K562 (cell line): ENCODE data around the gene ARL8A. TPM values are rescaled to one million over a fixed set of nuclear protein-coding genes. Genes with fewer than 3 reads are reported as not detected.

Experiments used
- COPS2 ChIP-seq: fragments of 450-650 bp; conservative IDR thresholded peaks from 2 replicates; pipeline ENCODE4 v1.6.1; 2016; ENCODE audit warnings: mild to moderate bottlenecking, moderate library complexity
- E2F3 ChIP-seq: fragments of 250-450 bp; sonication (Bioruptor Pico); IDR thresholded peaks from 2 replicates; pipeline ENCODE4 v1.4.0; 2020; ENCODE audit warnings: mild to moderate bottlenecking
- FOXA3 ChIP-seq, 2 experiments: fragments of 450-650 bp in 1 of 2; sonication (generic) in 1 of 2; formaldehyde crosslinking; IDR thresholded peaks in 1 of 2; conservative IDR thresholded peaks in 1 of 2; 2 replicates each; pipeline versions ENCODE4 v1.4.0 to v1.8.0; 2020 to 2022; ENCODE audit warnings: mild to moderate bottlenecking in 2 of 2, missing genetic modification reagents in 1 of 2
- GABPB2 ChIP-seq: fragments of 250-450 bp; sonication (Bioruptor Pico); conservative IDR thresholded peaks from 2 replicates; pipeline ENCODE4 v1.5.1; 2021; ENCODE audit warnings: mild to moderate bottlenecking
- HDGF ChIP-seq: fragments of 450-650 bp; IDR thresholded peaks from 2 replicates; pipeline ENCODE4 v1.6.1; 2016
- HLTF ChIP-seq: fragments of 450-650 bp; IDR thresholded peaks from 2 replicates; pipeline ENCODE4 v1.6.1; 2016
- MEIS2 ChIP-seq: fragments of 450-650 bp; IDR thresholded peaks from 2 replicates; pipeline ENCODE4 v1.6.1; 2014; ENCODE audit warnings: mild to moderate bottlenecking; ENCODE audit not compliant: partially characterized antibody
- MIER1 ChIP-seq: fragments of 450-650 bp; IDR thresholded peaks from 2 replicates; pipeline ENCODE4 v1.6.1; 2016; ENCODE audit warnings: antibody characterized with exemption, mild to moderate bottlenecking, low read depth
- MXI1 ChIP-seq: IDR thresholded peaks from 2 replicates; pipeline ENCODE4 v1.6.1; 2011; ENCODE audit warnings: low read depth, mild to moderate bottlenecking, improper control_type of control experiment, low read length
- NELFE ChIP-seq: IDR thresholded peaks from 2 replicates; pipeline ENCODE4 v1.6.1; 2011; ENCODE audit warnings: mild to moderate bottlenecking; ENCODE audit not compliant: insufficient read depth, insufficient read length
- SMAD3 ChIP-seq: fragments of 450-650 bp; formaldehyde crosslinking; conservative IDR thresholded peaks from 2 replicates; pipeline ENCODE4 v1.4.0; 2020; ENCODE audit warnings: mild to moderate bottlenecking
- SPI1 ChIP-seq: IDR thresholded peaks from 2 replicates; pipeline ENCODE4 v1.6.1; 2011; ENCODE audit warnings: low read depth, low read length, control low read depth, borderline replicate concordance
- TARDBP ChIP-seq: fragments of 450-650 bp; IDR thresholded peaks from 2 replicates; pipeline ENCODE4 v1.6.1; 2016
- TRIM24 ChIP-seq, 2 experiments: fragments of 450-650 bp; IDR thresholded peaks; 2 replicates each; pipeline ENCODE4 v1.6.1; 2016
- U2AF1 ChIP-seq: fragments of 200-400 bp; formaldehyde crosslinking; optimal IDR thresholded peaks from 2 replicates; pipeline ENCODE3; 2017; ENCODE audit warnings: mild to moderate bottlenecking, low read depth, low read length, moderate library complexity
- ZNF140 ChIP-seq: fragments of 250-450 bp; sonication (Bioruptor Pico); IDR thresholded peaks from 2 replicates; pipeline ENCODE4 v1.8.0; 2021; ENCODE audit warnings: moderate library complexity, mild to moderate bottlenecking, inconsistent platforms
- ZNF146 ChIP-seq: IDR thresholded peaks from one replicate; pipeline ENCODE4 v1.6.1; 2018; ENCODE audit warnings: missing compliant biosample characterization; ENCODE audit not compliant: unreplicated experiment
- ZNF212 ChIP-seq: fragments of 450-650 bp; formaldehyde crosslinking; IDR thresholded peaks from 2 replicates; pipeline ENCODE4 v1.4.0; 2020; ENCODE audit warnings: mild to moderate bottlenecking
- ZNF263 ChIP-seq: sonication (generic); formaldehyde crosslinking; IDR thresholded peaks from 2 replicates; pipeline ENCODE4 v1.8.0; 2022; ENCODE audit warnings: mild to moderate bottlenecking, missing genetic modification reagents, borderline replicate concordance
- ZNF431 ChIP-seq: sonication (generic); formaldehyde crosslinking; IDR thresholded peaks from 2 replicates; pipeline ENCODE4 v1.8.0; 2022; ENCODE audit warnings: mild to moderate bottlenecking, missing genetic modification reagents
- polyA plus RNA-seq, 8 experiments: library from polyadenylated mRNA; depleted of rRNA in 4 of 8; stranded (reverse) in 5 of 8; unstranded in 3 of 8; fragments of >200 nt; fragmentation: Nextera tagmentation in 2 of 8; fragmentation: Illumina TruSeq in 1 of 8; extraction: Ambion mirVana in 2 of 8; extraction: Trizol in 1 of 8; gene quantifications; 2 replicates each; pipeline versions ENCODE4 v1.2.1 to v1.2.3, GENCODE V29; 2011 to 2014; ENCODE audit warnings: inconsistent platforms in 1 of 8, missing spikeins in 1 of 8
- total RNA-seq, 7 experiments: library from RNA; depleted of rRNA in 6 of 7; stranded (reverse); fragments of >200 nt in 6 of 7; fragmentation: Illumina TruSeq in 2 of 7; extraction: Trizol in 2 of 7; gene quantifications; 2 replicates each; pipeline versions ENCODE4 v1.2.1 to v1.2.3, GENCODE V29; 2011 to 2021; ENCODE audit warnings: low replicate concordance in 1 of 7
- TF ChIP-seq, protein P1 (sequence below): fragments of 450-650 bp; conservative IDR thresholded peaks from 2 replicates; pipeline ENCODE4 v1.6.1; 2016; ENCODE audit warnings: missing genetic modification characterization, low read depth, mild to moderate bottlenecking, missing compliant biosample characterization, moderate library complexity
- TF ChIP-seq, protein P2 (sequence below): sonication (generic); formaldehyde crosslinking; IDR thresholded peaks from 2 replicates; pipeline ENCODE4 v1.5.0; 2020; ENCODE audit warnings: missing genetic modification reagents
- TF ChIP-seq, protein P3 (sequence below): fragments of 250-450 bp; sonication (Bioruptor Pico); IDR thresholded peaks from 2 replicates; pipeline ENCODE4 v1.5.0; 2021
- TF ChIP-seq, protein P4 (sequence below), 3 experiments: fragments of 200-800 bp in 1 of 3; fragments of 250-450 bp in 1 of 3; fragments of 450-650 bp in 1 of 3; sonication (Bioruptor Pico) in 1 of 3; sonication (Bioruptor generic) in 1 of 3; formaldehyde crosslinking in 1 of 3; IDR thresholded peaks; 2 replicates each; pipeline versions ENCODE4 v1.6.1 to v1.8.0; 2016 to 2022; ENCODE audit warnings: mild to moderate bottlenecking in 2 of 3, missing genetic modification characterization in 2 of 3, missing compliant biosample characterization in 1 of 3, moderate library complexity in 1 of 3

Gene ARL8A
- total and polyA plus RNA-seq, 9 of the 15 experiments (the other 6 are each of a cell fraction or from before 2014, with no cell fraction given), result 0.17 to 27.3 (median 15.6) TPM

DNA sequence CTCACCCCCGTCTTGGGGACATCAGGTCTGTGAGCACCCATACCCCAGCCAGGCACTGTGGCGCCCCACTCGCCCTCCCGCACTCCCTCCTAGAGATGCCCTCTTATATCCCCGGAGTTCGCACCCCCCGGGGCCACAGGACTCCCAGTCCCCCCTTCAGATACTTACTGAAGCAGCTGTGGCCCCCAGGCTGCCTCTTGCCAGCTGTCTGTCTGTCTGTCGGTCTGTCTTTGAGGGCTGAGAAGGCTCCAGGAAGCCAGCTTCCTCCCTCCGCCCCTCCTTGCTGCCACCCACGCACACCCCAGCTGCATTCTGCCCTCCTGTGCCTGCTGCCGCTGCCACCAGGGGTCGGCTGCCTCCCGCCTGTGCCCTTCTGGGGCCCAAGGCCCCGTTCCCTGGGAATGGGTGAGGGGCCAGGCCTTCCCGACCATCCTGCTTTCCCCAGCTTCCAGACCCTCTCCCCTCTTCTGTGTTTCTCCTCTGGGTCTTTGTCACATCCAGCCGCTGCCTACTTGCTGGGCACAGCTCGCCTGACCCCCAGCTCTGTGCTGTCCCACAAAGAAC is 15.9 kb upstream of the ARL8A start, which contains the start of gene PTPN7 (continued):
- TF ChIP-seq MEIS2 (no peak), E2F3 (no peak), FOXA3 (CRISPR knock-in tag; conservative IDR thresholded peaks at IDR 0.05 in 1 of 2, IDR thresholded peaks at IDR 0.05 in 1 of 2) (no peak), NELFE (no peak), TRIM24 (IDR thresholded peaks at IDR 0.05) (no peak), TARDBP (no peak), SMAD3 (CRISPR knock-in tag) (no peak), COPS2 (no peak), ZNF263 (CRISPR knock-in tag) (no peak), MIER1 (no peak), ZNF146 (no peak), ZNF212 (0 out of 2 replicates have a peak, but pooled peaks have one; percentile 12), MXI1 (no peak), HLTF (no peak), GABPB2 (no peak), ZNF140 (CRISPR knock-in tag) (no peak), U2AF1 (no peak), HDGF (no peak), ZNF431 (CRISPR knock-in tag) (no peak), SPI1 (peak; percentile 53; the same call in 1 of the 2 replicates)
- TF ChIP-seq, protein P1, sequence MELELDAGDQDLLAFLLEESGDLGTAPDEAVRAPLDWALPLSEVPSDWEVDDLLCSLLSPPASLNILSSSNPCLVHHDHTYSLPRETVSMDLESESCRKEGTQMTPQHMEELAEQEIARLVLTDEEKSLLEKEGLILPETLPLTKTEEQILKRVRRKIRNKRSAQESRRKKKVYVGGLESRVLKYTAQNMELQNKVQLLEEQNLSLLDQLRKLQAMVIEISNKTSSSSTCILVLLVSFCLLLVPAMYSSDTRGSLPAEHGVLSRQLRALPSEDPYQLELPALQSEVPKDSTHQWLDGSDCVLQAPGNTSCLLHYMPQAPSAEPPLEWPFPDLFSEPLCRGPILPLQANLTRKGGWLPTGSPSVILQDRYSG, result no peak
- TF ChIP-seq, protein P2, sequence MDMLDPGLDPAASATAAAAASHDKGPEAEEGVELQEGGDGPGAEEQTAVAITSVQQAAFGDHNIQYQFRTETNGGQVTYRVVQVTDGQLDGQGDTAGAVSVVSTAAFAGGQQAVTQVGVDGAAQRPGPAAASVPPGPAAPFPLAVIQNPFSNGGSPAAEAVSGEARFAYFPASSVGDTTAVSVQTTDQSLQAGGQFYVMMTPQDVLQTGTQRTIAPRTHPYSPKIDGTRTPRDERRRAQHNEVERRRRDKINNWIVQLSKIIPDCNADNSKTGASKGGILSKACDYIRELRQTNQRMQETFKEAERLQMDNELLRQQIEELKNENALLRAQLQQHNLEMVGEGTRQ (CRISPR knock-in tag), result no peak
- TF ChIP-seq, protein P3, sequence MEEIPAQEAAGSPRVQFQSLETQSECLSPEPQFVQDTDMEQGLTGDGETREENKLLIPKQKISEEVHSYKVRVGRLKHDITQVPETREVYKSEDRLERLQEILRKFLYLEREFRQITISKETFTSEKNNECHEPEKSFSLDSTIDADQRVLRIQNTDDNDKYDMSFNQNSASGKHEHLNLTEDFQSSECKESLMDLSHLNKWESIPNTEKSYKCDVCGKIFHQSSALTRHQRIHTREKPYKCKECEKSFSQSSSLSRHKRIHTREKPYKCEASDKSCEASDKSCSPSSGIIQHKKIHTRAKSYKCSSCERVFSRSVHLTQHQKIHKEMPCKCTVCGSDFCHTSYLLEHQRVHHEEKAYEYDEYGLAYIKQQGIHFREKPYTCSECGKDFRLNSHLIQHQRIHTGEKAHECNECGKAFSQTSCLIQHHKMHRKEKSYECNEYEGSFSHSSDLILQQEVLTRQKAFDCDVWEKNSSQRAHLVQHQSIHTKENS (CRISPR knock-in tag), result no peak
- TF ChIP-seq, protein P4, sequence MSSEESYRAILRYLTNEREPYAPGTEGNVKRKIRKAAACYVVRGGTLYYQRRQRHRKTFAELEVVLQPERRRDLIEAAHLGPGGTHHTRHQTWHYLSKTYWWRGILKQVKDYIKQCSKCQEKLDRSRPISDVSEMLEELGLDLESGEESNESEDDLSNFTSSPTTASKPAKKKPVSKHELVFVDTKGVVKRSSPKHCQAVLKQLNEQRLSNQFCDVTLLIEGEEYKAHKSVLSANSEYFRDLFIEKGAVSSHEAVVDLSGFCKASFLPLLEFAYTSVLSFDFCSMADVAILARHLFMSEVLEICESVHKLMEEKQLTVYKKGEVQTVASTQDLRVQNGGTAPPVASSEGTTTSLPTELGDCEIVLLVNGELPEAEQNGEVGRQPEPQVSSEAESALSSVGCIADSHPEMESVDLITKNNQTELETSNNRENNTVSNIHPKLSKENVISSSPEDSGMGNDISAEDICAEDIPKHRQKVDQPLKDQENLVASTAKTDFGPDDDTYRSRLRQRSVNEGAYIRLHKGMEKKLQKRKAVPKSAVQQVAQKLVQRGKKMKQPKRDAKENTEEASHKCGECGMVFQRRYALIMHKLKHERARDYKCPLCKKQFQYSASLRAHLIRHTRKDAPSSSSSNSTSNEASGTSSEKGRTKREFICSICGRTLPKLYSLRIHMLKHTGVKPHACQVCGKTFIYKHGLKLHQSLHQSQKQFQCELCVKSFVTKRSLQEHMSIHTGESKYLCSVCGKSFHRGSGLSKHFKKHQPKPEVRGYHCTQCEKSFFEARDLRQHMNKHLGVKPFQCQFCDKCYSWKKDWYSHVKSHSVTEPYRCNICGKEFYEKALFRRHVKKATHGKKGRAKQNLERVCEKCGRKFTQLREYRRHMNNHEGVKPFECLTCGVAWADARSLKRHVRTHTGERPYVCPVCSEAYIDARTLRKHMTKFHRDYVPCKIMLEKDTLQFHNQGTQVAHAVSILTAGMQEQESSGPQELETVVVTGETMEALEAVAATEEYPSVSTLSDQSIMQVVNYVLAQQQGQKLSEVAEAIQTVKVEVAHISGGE (CRISPR knock-in tag; IDR thresholded peaks at IDR 0.05), result no peak
